ENCODE measurements around the gene FAM193B.

Gene FAM193B

GRCh38 chr5:177530638-177531037 lies 23.7 kb downstream of the FAM193B start:
- Histone ChIP-seq H3K36me3 (ENCODE audit: control insufficient read depth, insufficient read depth, low read length) (peaks cover 17% of the 10 kb centered on the region), H3K18ac (ENCODE audit: low read length) (no peak overlapping the region), H4K8ac (ENCODE audit: low read depth, low read length) (no peak overlapping the region), H3K56ac (ENCODE audit: low read length) (no peak overlapping the region), H3K9ac (ENCODE audit: low read length) (no peak overlapping the region), H3K4me1 (ENCODE audit: control insufficient read depth, low read depth, low read length) (no peaks in the 10 kb centered on the region), H3K23ac (ENCODE audit: low read length) (no peak overlapping the region), H3K79me2 (ENCODE audit: control insufficient read depth, insufficient read depth, low read length) (no peaks in the 10 kb centered on the region), H3K4me2 (ENCODE audit: low read length) (no peak overlapping the region), H2BK120ac (ENCODE audit: low read depth, low read length) (no peak overlapping the region), H2BK15ac (replicated peaks; ENCODE audit: low read depth) (no peak overlapping the region), H4K5ac (ENCODE audit: low read length) (no peak overlapping the region), H3K27me3 (ENCODE audit: insufficient read depth, low read length, poor library complexity) (no peaks in the 10 kb centered on the region), H3K27ac (ENCODE audit: low read depth, low read length) (no peak overlapping the region), H3K79me1 (ENCODE audit: low read length) (no peaks in the 10 kb centered on the region), H3K4me3 (ENCODE audit: low read length) (no peak overlapping the region), H2AK5ac (ENCODE audit: low read length) (no peak overlapping the region), H3K4ac (ENCODE audit: low read depth, low read length) (no peak overlapping the region), H2BK5ac (ENCODE audit: low read length) (no peak overlapping the region)
- no peak for DNase-seq
- WGBS (ENCODE audit: extremely low coverage, insufficient coverage, low lambda C conversion rate) = no CpG with 5 or more reads among the region's 3 CpGs

- Histone ChIP-seq H3K79me2 (ENCODE audit: control insufficient read depth, insufficient read depth, low read length) (no peaks in the 10 kb centered on the region), H3K4ac (ENCODE audit: low read depth, low read length) (no peak overlapping the region), H3K27ac (ENCODE audit: low read depth, low read length) (no peak overlapping the region), H3K56ac (ENCODE audit: low read length) (no peak overlapping the region), H3K18ac (ENCODE audit: low read length) (no peak overlapping the region), H2BK120ac (ENCODE audit: low read depth, low read length) (no peak overlapping the region), H4K5ac (ENCODE audit: low read length) (no peak overlapping the region), H3K4me2 (ENCODE audit: low read length) (no peak overlapping the region), H2BK5ac (ENCODE audit: low read length) (no peak overlapping the region), H3K9ac (ENCODE audit: low read length) (no peak overlapping the region), H3K4me3 (ENCODE audit: low read length) (no peak overlapping the region), H3K79me1 (ENCODE audit: low read length) (no peaks in the 10 kb centered on the region), H3K36me3 (ENCODE audit: control insufficient read depth, insufficient read depth, low read length) (peaks cover 22% of the 10 kb centered on the region), H2AK5ac (ENCODE audit: low read length) (no peak overlapping the region), H3K23ac (ENCODE audit: low read length) (no peak overlapping the region), H3K27me3 (ENCODE audit: insufficient read depth, low read length, poor library complexity) (no peaks in the 10 kb centered on the region), H2BK15ac (replicated peaks; ENCODE audit: low read depth) (no peak overlapping the region), H4K8ac (ENCODE audit: low read depth, low read length) (no peak overlapping the region), H3K4me1 (ENCODE audit: control insufficient read depth, low read depth, low read length) (no peaks in the 10 kb centered on the region)
- WGBS (ENCODE audit: extremely low coverage, insufficient coverage, low lambda C conversion rate) = no CpG with 5 or more reads among the region's 12 CpGs
- DNase-seq = no peak
These were observed 24.8 kb downstream of the FAM193B start for GRCh38 chr5:177529247-177530203.

GRCh38 chr5:177528631-177529030 lies 25.7 kb downstream of the FAM193B start:
- no peak for DNase-seq
- Histone ChIP-seq H4K8ac (ENCODE audit: low read depth, low read length) (no peak overlapping the region), H3K79me2 (ENCODE audit: control insufficient read depth, insufficient read depth, low read length) (no peaks in the 10 kb centered on the region), H3K4me3 (ENCODE audit: low read length) (no peak overlapping the region), H4K5ac (ENCODE audit: low read length) (no peak overlapping the region), H2AK5ac (ENCODE audit: low read length) (no peak overlapping the region), H3K27me3 (ENCODE audit: insufficient read depth, low read length, poor library complexity) (no peaks in the 10 kb centered on the region), H3K18ac (ENCODE audit: low read length) (no peak overlapping the region), H2BK15ac (replicated peaks; ENCODE audit: low read depth) (no peak overlapping the region), H2BK120ac (ENCODE audit: low read depth, low read length) (no peak overlapping the region), H3K23ac (ENCODE audit: low read length) (no peak overlapping the region), H3K4me1 (ENCODE audit: control insufficient read depth, low read depth, low read length) (no peaks in the 10 kb centered on the region), H3K36me3 (ENCODE audit: control insufficient read depth, insufficient read depth, low read length) (peaks cover 25% of the 10 kb centered on the region), H3K56ac (ENCODE audit: low read length) (no peak overlapping the region), H3K4me2 (ENCODE audit: low read length) (no peak overlapping the region), H2BK5ac (ENCODE audit: low read length) (no peak overlapping the region), H3K27ac (ENCODE audit: low read depth, low read length) (no peak overlapping the region), H3K4ac (ENCODE audit: low read depth, low read length) (no peak overlapping the region), H3K9ac (ENCODE audit: low read length) (no peak overlapping the region), H3K79me1 (ENCODE audit: low read length) (no peaks in the 10 kb centered on the region)
- no CpG with 5 or more reads among the region's 10 CpGs for WGBS (ENCODE audit: extremely low coverage, insufficient coverage, low lambda C conversion rate)

- Histone ChIP-seq H2AK5ac (ENCODE audit: low read length) (no peak overlapping the region), H2BK5ac (ENCODE audit: low read length) (no peak overlapping the region), H4K5ac (ENCODE audit: low read length) (no peak overlapping the region), H4K8ac (ENCODE audit: low read depth, low read length) (no peak overlapping the region), H2BK15ac (replicated peaks; ENCODE audit: low read depth) (no peak overlapping the region), H3K56ac (ENCODE audit: low read length) (no peak overlapping the region), H3K79me1 (ENCODE audit: low read length) (no peaks in the 10 kb centered on the region), H3K27me3 (ENCODE audit: insufficient read depth, low read length, poor library complexity) (no peaks in the 10 kb centered on the region), H3K79me2 (ENCODE audit: control insufficient read depth, insufficient read depth, low read length) (no peaks in the 10 kb centered on the region), H2BK120ac (ENCODE audit: low read depth, low read length) (no peak overlapping the region), H3K4me2 (ENCODE audit: low read length) (no peak overlapping the region), H3K23ac (ENCODE audit: low read length) (no peak overlapping the region), H3K4me3 (ENCODE audit: low read length) (no peak overlapping the region), H3K4me1 (ENCODE audit: control insufficient read depth, low read depth, low read length) (no peaks in the 10 kb centered on the region), H3K18ac (ENCODE audit: low read length) (no peak overlapping the region), H3K27ac (ENCODE audit: low read depth, low read length) (no peak overlapping the region), H3K36me3 (ENCODE audit: control insufficient read depth, insufficient read depth, low read length) (peaks cover 26% of the 10 kb centered on the region), H3K9ac (ENCODE audit: low read length) (no peak overlapping the region), H3K4ac (ENCODE audit: low read depth, low read length) (no peak overlapping the region)
- no CpG with 5 or more reads among the region's 8 CpGs for WGBS (ENCODE audit: extremely low coverage, insufficient coverage, low lambda C conversion rate)
- no peak for DNase-seq
These were observed 26.8 kb downstream of the FAM193B start for GRCh38 chr5:177527595-177527994.

- H4K5ac ChIP-seq (ENCODE audit: low read length) = no peak overlapping the region
- H3K4ac ChIP-seq (ENCODE audit: low read depth, low read length) = no peak overlapping the region
- H3K4me2 ChIP-seq (ENCODE audit: low read length) = no peak overlapping the region
- H3K27ac ChIP-seq (ENCODE audit: low read depth, low read length) = no peak overlapping the region
- H3K9ac ChIP-seq (ENCODE audit: low read length) = no peak overlapping the region
- no peak overlapping the region for H2BK15ac ChIP-seq (replicated peaks; ENCODE audit: low read depth)
- no peak overlapping the region for H2AK5ac ChIP-seq (ENCODE audit: low read length)
- no peak overlapping the region for H3K18ac ChIP-seq (ENCODE audit: low read length)
- no peaks in the 10 kb centered on the region for H3K27me3 ChIP-seq (ENCODE audit: insufficient read depth, low read length, poor library complexity)
- no peak overlapping the region for H2BK120ac ChIP-seq (ENCODE audit: low read depth, low read length)
- H3K4me1 ChIP-seq (ENCODE audit: control insufficient read depth, low read depth, low read length) = no peaks in the 10 kb centered on the region
- no peak overlapping the region for H3K23ac ChIP-seq (ENCODE audit: low read length)
- no peak overlapping the region for H2BK5ac ChIP-seq (ENCODE audit: low read length)
- H3K79me2 ChIP-seq (ENCODE audit: control insufficient read depth, insufficient read depth, low read length) = no peaks in the 10 kb centered on the region
- peaks cover 24% of the 10 kb centered on the region for H3K36me3 ChIP-seq (ENCODE audit: control insufficient read depth, insufficient read depth, low read length)
- H3K79me1 ChIP-seq (ENCODE audit: low read length) = no peaks in the 10 kb centered on the region
- no peak overlapping the region for H3K56ac ChIP-seq (ENCODE audit: low read length)
- no peak overlapping the region for H3K4me3 ChIP-seq (ENCODE audit: low read length)
- no CpG with 5 or more reads among the region's 6 CpGs for WGBS (ENCODE audit: extremely low coverage, insufficient coverage, low lambda C conversion rate)
- no peak for DNase-seq
- no peak overlapping the region for H4K8ac ChIP-seq (ENCODE audit: low read depth, low read length)
These were observed 27.6 kb downstream of the FAM193B start for GRCh38 chr5:177526791-177527190.

Data from mesendoderm (in vitro differentiated cells).